GM12878 (cell line): ENCODE results near the gene ZNF385C. TPM values are rescaled to one million over a fixed set of nuclear protein-coding genes. Genes with fewer than 3 reads are reported as not detected.

Source experiments
- ATAC-seq: fragments of 200-7000 bp; cut with Tn5 transposase; 3 replicates; pipeline ENCODE4 v1.9.1; 2020; ENCODE audit warnings: mild to moderate bottlenecking, moderate library complexity
- BruUV-seq: library from RNA; stranded (reverse); fragments of 400-500 nt; replicated peaks from 2 replicates; lab custom pipeline; 2021; lab: Mats Ljungman, UMichigan
- CTCF ChIA-PET: fragments of 300-600 bp; sonication (Branson Sonifier 250); formaldehyde crosslinking; extraction: SDS; loops from one replicate; lab custom pipeline; 2021; ENCODE audit warnings: inconsistent platforms; lab: Yijun Ruan, JAX
- POLR2A ChIA-PET: fragments of 350-600 bp; formaldehyde crosslinking; extraction: SDS; loops from one replicate; lab custom pipeline; 2021; ENCODE audit warnings: inconsistent platforms; lab: Charles Lee
- RAD21 ChIA-PET: fragments of 300-600 bp; sonication (Branson Sonifier 250); formaldehyde crosslinking; loops from one replicate; lab custom pipeline; 2023; ENCODE audit warnings: antibody characterized with exemption; ENCODE audit not compliant: unreplicated experiment; lab: Charles Lee
- SMC1A ChIA-PET: fragments of 300-600 bp; sonication (Branson Sonifier 250); formaldehyde crosslinking; loops from one replicate; lab custom pipeline; 2023; ENCODE audit not compliant: unreplicated experiment, uncharacterized antibody; lab: Charles Lee
- DNase-seq: peaks from one replicate; pipeline ENCODE4 v3.0.0-alpha.2; 2011; ENCODE audit warnings: low read depth, low spot score
- FAIRE-seq: peaks from 3 replicates; lab custom pipeline; 2011; peaks lifted over from hg19 to GRCh38; lab: Jason Lieb, UNC
- H2AFZ ChIP-seq: 2 replicates; pipeline ENCODE4 v1.6.0; 2011; ENCODE audit warnings: low read depth, low read length, control low read depth; ENCODE audit not compliant: control insufficient read depth
- H3K27ac ChIP-seq: 2 replicates; pipeline ENCODE4 v1.5.1; 2011; ENCODE audit warnings: control low read depth; ENCODE audit not compliant: control insufficient read depth, insufficient read depth
- H3K27me3 ChIP-seq, 2 experiments: replicated peaks in 1 of 2; 2 replicates each; pipeline versions ENCODE4 v1.6.0 to v1.6.1; 2011; ENCODE audit warnings: low read length in 1 of 2; ENCODE audit not compliant: control insufficient read depth in 2 of 2, insufficient read depth in 2 of 2
- H3K36me3 ChIP-seq, 2 experiments: 2 replicates each; pipeline ENCODE4 v1.5.1; 2011; ENCODE audit warnings: low read length in 1 of 2; ENCODE audit not compliant: control insufficient read depth in 2 of 2, insufficient read depth in 2 of 2
- H3K4me1 ChIP-seq: 2 replicates; pipeline ENCODE4 v1.6.1; 2011; ENCODE audit warnings: mild to moderate bottlenecking, low read length, moderate library complexity, mixed read lengths; ENCODE audit not compliant: control insufficient read depth, insufficient read depth
- H3K4me2 ChIP-seq: 2 replicates; pipeline ENCODE4 v1.6.0; 2011; ENCODE audit warnings: control low read depth; ENCODE audit not compliant: control insufficient read depth, insufficient read depth
- H3K4me3 ChIP-seq: fragments of 200-600 bp; sonication (generic); 2 replicates; pipeline ENCODE4 v1.5.1; 2016
- H3K79me2 ChIP-seq: 2 replicates; pipeline ENCODE4 v1.6.0; 2011; ENCODE audit warnings: low read length; ENCODE audit not compliant: control insufficient read depth, insufficient read depth
- H3K9ac ChIP-seq: 2 replicates; pipeline ENCODE4 v1.8.0; 2011; ENCODE audit warnings: low read length, control low read depth, mixed read lengths; ENCODE audit not compliant: control insufficient read depth, insufficient read depth
- H3K9me3 ChIP-seq: replicated peaks from 3 replicates; pipeline ENCODE4 v1.5.1; 2011; ENCODE audit warnings: mild to moderate bottlenecking, low read length; ENCODE audit not compliant: control insufficient read depth, insufficient read depth
- H4K20me1 ChIP-seq: 2 replicates; pipeline ENCODE4 v1.6.0; 2011; ENCODE audit not compliant: control insufficient read depth, insufficient read depth
- CBX3 ChIP-seq: fragments of 200-600 bp; sonication (generic); IDR thresholded peaks from 2 replicates; pipeline ENCODE4 v1.6.1; 2016; ENCODE audit warnings: low read depth, borderline replicate concordance
- NFIC ChIP-seq: IDR thresholded peaks from 2 replicates; pipeline ENCODE4 v1.6.1; 2012; ENCODE audit warnings: low read depth, mild to moderate bottlenecking, inconsistent platforms, low read length, moderate library complexity
- RBBP5 ChIP-seq: fragments of 200-600 bp; sonication (generic); conservative IDR thresholded peaks from 2 replicates; pipeline ENCODE4 v1.6.1; 2016
- WGBS: methylation state at CpG from one replicate; pipeline ENCODE4 v1.1.6; 2016; ENCODE audit warnings: low lambda C conversion rate; ENCODE audit not compliant: insufficient replicate concordance, insufficient coverage; ENCODE audit errors: missing lambda C conversion rate; 5-methylcytosine and 5-hydroxymethylcytosine counted together
- in situ Hi-C: fragments of 300-500 bp; cut with MboI; formaldehyde crosslinking; loops from 9 replicates; pipeline ENCODE4 v1.14.3; 2018; ENCODE audit warnings: mixed read lengths
- intact Hi-C: fragments of 100-400 bp; cut with micrococcal nuclease; formaldehyde crosslinking; loops from one replicate; pipeline ENCODE4 v1.14.2; 2022; ENCODE audit not compliant: unreplicated experiment
- polyA plus RNA-seq, 11 experiments: library from polyadenylated mRNA; depleted of rRNA in 4 of 11; unstranded in 6 of 11; stranded (reverse) in 5 of 11; fragments of >200 nt; fragmentation: Nextera tagmentation in 4 of 11; fragmentation: Illumina TruSeq in 1 of 11; extraction: Ambion mirVana in 4 of 11; extraction: Trizol in 1 of 11; gene quantifications; 1 replicate in 1 of 11; 2 replicates in 10 of 11; pipeline versions ENCODE4 v1.2.1 to v1.2.3, GENCODE V29; 2011 to 2016; ENCODE audit warnings: inconsistent platforms in 2 of 11, missing spikeins in 2 of 11, low read depth in 1 of 11
- total RNA-seq, 4 experiments: library from RNA; depleted of rRNA in 3 of 4; stranded (reverse); fragments of >200 nt in 3 of 4; fragmentation: Illumina TruSeq in 1 of 4; extraction: Trizol in 1 of 4; gene quantifications; 2 replicates each; pipeline versions ENCODE4 v1.2.1 to v1.2.3, GENCODE V29; 2013 to 2021
- TF ChIP-seq, protein P1 (sequence below): fragments of 450-650 bp; formaldehyde crosslinking; IDR thresholded peaks from 2 replicates; pipeline ENCODE4 v1.4.0; 2020; ENCODE audit warnings: mild to moderate bottlenecking, moderate library complexity
- TF ChIP-seq, protein P2 (sequence below): IDR thresholded peaks from 2 replicates; pipeline ENCODE4 v1.6.1; 2012; ENCODE audit warnings: improper control_type of control experiment, low read depth, low read length; ENCODE audit not compliant: insufficient replicate concordance
- TF ChIP-seq, protein P3 (sequence below): IDR thresholded peaks from 2 replicates; pipeline ENCODE4 v1.6.1; 2012; ENCODE audit warnings: low read depth, low read length, improper control_type of control experiment

Gene ZNF385C
- total and polyA plus RNA-seq, 10 of the 15 experiments (the other 5 are each of a cell fraction or from before 2014, with no cell fraction given): 0.06 to 0.20 (median 0.07) TPM; not detected in 5

DNA sequence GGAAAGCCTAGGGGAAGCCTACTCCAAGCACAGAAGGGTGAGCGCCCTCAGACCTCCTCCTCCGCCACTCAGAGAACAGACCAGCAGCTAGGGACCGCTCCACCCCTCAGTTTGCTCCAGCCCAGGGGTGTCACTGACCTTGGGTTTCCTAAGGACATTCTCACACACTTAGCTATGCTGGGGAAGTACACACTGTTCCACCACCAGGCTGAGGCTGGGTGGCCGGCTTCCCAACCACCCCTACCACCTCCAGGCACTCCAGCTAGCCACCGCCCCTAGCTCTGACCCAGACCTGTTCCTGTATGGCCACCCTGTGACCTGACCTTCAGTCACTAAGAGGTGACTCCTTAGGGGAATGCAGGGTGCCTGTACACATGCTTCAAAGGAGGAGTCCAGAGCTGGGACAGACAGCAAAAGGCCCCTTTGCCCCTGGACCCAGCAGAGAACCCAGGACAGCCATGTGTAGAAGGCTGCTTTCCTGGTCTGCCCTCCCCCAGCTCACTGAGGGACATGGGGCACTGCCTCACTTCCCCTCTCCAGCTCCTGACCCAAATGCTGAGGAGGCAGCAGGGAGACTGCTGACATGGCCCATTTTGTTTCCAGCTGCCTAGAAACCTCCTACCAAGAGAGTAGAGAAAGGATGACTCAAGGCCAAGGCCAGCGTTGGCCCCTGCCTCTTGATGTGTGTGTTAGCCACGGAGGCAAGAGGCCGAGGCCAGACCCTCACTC is 31.0 kb upstream of the ZNF385C start:
- H3K27me3 ChIP-seq: no peaks in the 10 kb centered on the region
- CTCF ChIA-PET: interaction anchor here (1.1 to 4.3 kb wide), 3 partner anchors 9 to 277 kb away, joined by 3 to 31 read pairs (median 3); partner anchors contain the start of gene KCNH4
- no peak for DNase-seq
- TF ChIP-seq, protein P1, sequence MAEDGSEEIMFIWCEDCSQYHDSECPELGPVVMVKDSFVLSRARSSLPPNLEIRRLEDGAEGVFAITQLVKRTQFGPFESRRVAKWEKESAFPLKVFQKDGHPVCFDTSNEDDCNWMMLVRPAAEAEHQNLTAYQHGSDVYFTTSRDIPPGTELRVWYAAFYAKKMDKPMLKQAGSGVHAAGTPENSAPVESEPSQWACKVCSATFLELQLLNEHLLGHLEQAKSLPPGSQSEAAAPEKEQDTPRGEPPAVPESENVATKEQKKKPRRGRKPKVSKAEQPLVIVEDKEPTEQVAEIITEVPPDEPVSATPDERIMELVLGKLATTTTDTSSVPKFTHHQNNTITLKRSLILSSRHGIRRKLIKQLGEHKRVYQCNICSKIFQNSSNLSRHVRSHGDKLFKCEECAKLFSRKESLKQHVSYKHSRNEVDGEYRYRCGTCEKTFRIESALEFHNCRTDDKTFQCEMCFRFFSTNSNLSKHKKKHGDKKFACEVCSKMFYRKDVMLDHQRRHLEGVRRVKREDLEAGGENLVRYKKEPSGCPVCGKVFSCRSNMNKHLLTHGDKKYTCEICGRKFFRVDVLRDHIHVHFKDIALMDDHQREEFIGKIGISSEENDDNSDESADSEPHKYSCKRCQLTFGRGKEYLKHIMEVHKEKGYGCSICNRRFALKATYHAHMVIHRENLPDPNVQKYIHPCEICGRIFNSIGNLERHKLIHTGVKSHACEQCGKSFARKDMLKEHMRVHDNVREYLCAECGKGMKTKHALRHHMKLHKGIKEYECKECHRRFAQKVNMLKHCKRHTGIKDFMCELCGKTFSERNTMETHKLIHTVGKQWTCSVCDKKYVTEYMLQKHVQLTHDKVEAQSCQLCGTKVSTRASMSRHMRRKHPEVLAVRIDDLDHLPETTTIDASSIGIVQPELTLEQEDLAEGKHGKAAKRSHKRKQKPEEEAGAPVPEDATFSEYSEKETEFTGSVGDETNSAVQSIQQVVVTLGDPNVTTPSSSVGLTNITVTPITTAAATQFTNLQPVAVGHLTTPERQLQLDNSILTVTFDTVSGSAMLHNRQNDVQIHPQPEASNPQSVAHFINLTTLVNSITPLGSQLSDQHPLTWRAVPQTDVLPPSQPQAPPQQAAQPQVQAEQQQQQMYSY (CRISPR knock-in tag): no peak
- TF ChIP-seq CBX3: no peak
- TF ChIP-seq RBBP5: no peak
- TF ChIP-seq, protein P2, sequence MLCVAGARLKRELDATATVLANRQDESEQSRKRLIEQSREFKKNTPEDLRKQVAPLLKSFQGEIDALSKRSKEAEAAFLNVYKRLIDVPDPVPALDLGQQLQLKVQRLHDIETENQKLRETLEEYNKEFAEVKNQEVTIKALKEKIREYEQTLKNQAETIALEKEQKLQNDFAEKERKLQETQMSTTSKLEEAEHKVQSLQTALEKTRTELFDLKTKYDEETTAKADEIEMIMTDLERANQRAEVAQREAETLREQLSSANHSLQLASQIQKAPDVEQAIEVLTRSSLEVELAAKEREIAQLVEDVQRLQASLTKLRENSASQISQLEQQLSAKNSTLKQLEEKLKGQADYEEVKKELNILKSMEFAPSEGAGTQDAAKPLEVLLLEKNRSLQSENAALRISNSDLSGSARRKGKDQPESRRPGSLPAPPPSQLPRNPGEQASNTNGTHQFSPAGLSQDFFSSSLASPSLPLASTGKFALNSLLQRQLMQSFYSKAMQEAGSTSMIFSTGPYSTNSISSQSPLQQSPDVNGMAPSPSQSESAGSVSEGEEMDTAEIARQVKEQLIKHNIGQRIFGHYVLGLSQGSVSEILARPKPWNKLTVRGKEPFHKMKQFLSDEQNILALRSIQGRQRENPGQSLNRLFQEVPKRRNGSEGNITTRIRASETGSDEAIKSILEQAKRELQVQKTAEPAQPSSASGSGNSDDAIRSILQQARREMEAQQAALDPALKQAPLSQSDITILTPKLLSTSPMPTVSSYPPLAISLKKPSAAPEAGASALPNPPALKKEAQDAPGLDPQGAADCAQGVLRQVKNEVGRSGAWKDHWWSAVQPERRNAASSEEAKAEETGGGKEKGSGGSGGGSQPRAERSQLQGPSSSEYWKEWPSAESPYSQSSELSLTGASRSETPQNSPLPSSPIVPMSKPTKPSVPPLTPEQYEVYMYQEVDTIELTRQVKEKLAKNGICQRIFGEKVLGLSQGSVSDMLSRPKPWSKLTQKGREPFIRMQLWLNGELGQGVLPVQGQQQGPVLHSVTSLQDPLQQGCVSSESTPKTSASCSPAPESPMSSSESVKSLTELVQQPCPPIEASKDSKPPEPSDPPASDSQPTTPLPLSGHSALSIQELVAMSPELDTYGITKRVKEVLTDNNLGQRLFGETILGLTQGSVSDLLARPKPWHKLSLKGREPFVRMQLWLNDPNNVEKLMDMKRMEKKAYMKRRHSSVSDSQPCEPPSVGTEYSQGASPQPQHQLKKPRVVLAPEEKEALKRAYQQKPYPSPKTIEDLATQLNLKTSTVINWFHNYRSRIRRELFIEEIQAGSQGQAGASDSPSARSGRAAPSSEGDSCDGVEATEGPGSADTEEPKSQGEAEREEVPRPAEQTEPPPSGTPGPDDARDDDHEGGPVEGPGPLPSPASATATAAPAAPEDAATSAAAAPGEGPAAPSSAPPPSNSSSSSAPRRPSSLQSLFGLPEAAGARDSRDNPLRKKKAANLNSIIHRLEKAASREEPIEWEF: no peak
- TF ChIP-seq, protein P3, sequence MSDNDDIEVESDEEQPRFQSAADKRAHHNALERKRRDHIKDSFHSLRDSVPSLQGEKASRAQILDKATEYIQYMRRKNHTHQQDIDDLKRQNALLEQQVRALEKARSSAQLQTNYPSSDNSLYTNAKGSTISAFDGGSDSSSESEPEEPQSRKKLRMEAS: no peak
- TF ChIP-seq NFIC: no peak
- TF ChIP-seq, all 136 proteins: peak for 0
- Histone ChIP-seq H3K79me2 (peaks cover 18% of the 10 kb centered on the region), H2AFZ (no peak overlapping the region), H3K27ac (no peak overlapping the region), H3K4me2 (no peak overlapping the region), H3K9ac (no peak overlapping the region), H3K9me3 (no peaks in the 10 kb centered on the region), H4K20me1 (peaks cover 15% of the 10 kb centered on the region; the same call in 1 of the 2 replicates), H3K4me1 (peaks cover 22% of the 10 kb centered on the region), H3K4me3 (no peak overlapping the region), H3K36me3 (peaks cover 27 to 46% of the 10 kb centered on the region in 2 experiments)
- RAD21 ChIA-PET: interaction anchor here (1.0 kb wide), 1 partner anchor 28 kb away, joined by 3 read pairs; no protein-coding TSS in a partner anchor
- 97% methylated on average over 8 of the region's 8 CpGs for WGBS
- intact Hi-C loops: no loop called here
- SMC1A ChIA-PET: interaction anchor here (1.0 to 1.8 kb wide), 2 partner anchors 9 to 81 kb away, joined by 3 to 7 read pairs; partner anchors contain the start of gene KAT2A
- ATAC-seq (no peak), FAIRE-seq (no peak)
- in situ Hi-C loops: no loop called here
- POLR2A ChIA-PET: interaction anchor here (1.9 kb wide), 1 partner anchor 52 kb away, joined by 5 read pairs; no protein-coding TSS in a partner anchor
- BruUV-seq: no TSS peak
